GM19240 (cell line): ENCODE results near the gene FRMD1.
"Not testable (repeated sequence)": the region's sequence is repeated elsewhere in the genome, so short reads cannot be mapped to it uniquely, and the experiment has no call there.

Source experiments
- DNase-seq: peaks from one replicate; pipeline ENCODE4 v3.0.0; 2011; ENCODE audit warnings: low spot score; ENCODE audit not compliant: insufficient read length

FRMD1 gene

DNA sequence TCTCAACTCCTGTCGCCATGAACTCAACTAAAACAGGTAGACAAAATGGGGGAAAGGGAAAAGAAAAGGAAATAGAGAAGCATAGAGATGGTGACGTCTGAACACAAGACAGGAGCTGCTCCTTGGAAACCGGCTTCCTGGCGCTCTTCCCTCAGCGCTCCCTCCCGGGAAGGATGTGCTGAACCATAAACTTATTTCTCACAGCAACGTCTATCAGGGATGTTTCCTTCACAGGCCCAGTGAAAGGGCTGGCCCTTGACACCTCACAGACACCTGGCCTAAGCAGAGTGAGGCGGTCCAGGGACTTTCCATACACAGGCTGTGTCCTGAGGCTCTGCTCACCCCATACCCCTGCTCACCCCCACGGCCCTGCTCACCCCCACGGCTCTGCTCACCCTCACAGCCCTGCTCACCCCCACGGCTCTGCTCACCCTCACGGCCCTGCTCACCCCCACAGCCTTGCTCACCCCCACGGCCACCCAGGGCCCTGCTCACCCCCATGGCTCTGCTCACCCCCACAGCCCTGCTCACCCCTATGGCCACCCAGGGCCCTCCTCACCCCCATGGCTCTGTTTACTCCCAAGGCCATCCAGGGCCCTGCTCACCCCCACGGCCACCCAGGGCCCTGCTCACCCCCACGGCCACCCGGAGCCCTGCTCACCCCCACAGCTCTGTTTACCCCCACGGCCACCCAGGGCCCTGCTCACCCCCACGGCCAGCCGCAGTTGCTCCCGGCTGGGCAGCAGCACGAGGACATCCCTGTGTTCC, 653 bp downstream of the FRMD1 start:
- no peak for DNase-seq

DNA sequence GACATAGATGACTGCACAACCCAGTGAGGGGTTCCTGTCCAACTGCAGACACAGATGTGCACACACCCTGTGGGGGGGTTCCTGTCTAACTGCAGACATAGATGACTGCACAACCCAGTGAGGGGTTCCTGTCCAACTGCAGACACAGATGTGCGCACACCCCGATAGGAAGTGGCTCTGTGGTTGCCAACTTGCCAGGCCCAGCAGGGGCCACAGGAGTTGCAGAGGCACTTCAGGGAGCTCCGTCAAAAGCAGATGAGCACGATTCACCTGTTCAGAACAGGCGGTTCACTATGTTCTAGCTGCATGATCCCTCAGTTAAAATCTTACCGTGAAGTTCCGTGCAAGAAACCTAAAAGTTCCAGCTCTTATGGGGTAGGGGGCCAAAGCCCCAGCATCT, 1.6 kb downstream of the FRMD1 start:
- DNase-seq, result not testable (repeated sequence)

DNA sequence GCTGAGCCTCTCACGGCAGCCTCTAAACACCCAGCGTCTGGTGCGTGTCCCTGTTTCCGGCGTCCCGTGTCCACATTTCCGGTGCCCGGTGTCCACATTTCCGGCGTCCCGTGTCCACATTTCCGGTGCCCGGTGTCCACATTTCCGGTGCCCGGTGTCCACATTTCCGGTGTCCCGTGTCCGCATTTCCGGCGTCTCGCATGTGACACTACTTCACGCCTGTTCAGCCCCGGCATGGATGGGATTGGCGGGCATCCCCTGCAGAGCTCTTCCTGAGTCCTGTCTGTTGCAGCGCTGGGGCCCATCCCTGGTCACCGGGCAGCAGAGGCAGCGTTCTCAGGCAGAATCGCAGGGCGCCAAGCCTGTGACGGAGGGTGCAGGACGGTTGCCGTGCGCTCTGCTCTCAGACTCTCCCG, 3.2 kb downstream of the FRMD1 start:
- no peak for DNase-seq

DNA sequence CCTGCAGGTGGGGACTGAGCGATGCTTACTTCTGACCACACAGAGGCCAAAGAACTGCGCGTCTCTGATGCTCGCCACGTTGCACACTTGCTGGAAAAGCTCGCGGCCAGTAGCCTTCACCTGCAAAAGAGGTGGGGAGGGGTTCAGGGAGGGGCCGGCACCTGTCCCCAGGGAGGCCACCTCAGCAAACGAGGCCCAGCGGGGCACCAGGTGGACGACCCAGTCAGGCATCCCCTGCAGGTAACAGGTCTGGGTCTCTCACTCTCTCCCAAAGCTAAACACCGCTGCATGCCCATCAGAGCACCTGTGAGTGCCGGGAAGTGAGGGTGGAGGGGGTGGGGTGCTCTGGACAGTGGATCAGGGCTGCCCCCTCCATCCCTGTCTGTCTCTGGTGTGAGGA, 3.8 kb downstream of the FRMD1 start:
- no peak for DNase-seq

DNA sequence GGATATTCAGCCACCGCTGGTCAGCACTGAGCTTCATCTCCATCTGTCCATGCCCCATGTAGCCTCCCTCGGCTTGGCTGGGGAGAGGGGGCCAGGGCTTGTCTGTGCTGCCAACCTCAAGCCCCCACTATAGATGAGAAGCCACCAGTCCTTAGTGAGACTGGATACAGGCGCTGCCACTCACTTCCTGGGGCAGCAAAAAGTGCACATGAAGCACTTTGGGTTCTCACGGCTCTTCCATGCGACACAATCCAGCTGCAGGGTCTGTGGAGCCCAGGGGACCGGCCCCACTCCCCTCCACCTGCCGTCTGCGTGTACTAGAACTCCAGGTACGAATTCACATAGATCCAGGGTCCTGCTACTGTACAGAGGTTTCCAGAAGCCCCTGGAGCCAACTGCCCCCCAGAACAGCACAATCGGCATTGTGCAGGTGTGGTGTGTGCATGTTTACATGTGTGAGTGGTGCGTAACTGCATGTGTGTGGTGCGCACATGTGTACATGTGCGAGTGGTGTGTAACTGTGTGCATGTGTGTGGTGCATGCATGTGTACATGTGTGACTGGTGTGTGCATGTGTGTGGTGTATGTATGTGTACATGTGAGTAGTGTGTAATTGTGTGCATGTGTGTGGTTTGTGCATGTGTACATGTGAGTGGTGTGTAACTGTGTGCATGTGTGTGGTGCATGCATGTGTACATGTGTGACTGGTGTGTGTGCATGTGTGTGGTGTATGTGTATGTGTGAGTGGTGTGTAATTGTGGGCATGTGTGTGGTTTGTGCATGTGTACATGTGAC, 4.9 kb downstream of the FRMD1 start:
- DNase-seq, result no peak

DNA sequence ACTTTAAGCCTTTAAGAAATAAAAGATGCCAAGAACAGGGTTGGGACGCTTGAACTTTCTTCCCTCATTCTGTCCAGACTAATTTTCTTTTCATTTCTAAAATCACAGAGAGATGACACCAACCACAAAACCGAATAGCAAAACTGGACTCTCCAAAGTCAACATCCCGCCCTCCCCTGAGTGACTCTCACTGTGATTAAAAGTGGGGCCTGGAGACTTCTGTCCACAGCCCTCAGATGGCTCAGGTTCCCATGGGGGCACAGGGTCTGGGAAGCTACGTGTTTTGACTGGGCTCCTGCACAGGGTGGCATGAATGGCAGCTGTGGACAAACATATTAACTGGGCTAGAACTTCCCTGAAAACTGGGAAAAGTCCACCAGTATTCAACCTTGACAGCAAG, 6.3 kb downstream of the FRMD1 start:
- no peak for DNase-seq

DNA sequence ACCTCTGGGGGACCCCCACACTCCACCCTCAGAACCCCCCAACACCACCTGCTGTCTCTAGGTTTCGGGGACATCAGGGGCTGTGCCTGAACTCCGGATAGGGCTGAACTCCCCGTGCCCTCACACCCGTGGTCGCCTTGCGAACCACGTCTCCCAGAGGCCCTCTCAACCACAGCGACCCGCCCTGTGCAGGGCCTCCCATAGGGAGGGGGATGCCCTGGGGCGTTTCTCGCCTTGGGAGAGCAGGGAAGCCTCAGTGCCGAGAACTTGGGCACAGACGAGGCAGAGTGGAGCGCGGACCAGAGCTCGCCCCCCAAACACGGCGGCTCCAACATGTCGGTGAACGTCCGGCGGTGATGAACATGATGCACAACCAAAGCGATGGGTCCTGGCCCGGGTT, 6.8 kb downstream of the FRMD1 start:
- no peak for DNase-seq

DNA sequence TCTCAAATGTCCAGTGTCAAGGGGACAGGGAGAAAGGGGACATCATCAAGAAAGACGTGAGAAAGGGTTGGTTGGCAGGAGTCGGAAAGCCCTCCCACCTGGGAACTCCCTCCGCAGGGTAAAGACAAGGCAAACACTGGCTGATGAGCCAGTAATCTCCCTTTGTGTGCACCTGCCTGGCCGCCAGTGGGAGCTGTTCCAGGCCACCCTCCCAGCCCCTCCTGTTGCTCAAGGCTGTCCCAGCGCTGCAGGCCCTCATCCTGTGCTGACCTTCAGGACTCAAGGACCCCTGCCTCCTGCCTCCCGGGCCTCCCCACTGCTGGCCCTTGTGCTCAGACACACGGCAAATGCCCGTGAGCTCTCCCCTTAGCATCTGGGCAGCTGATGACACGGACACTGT, 7.4 kb downstream of the FRMD1 start:
- no peak for DNase-seq

DNA sequence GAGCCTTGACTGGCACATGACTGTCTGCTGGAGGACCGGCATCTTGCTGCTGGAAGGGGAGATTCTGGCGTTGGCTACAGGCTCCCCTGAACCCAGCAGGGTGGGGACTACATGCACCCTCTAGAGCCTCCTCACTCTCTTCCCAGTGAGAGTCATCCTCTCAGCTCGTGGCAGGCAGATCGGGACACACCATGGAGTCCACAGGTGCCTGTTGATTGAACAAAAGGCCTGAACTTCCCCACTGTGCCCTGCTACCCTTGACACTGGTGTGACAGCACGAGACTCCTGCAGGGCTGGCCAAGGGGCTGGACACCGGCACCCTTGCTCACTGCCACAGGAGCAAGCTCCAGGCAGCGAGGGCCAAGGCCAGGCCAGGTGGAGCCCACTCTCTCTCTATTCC, 8.2 kb downstream of the FRMD1 start:
- no peak for DNase-seq

DNA sequence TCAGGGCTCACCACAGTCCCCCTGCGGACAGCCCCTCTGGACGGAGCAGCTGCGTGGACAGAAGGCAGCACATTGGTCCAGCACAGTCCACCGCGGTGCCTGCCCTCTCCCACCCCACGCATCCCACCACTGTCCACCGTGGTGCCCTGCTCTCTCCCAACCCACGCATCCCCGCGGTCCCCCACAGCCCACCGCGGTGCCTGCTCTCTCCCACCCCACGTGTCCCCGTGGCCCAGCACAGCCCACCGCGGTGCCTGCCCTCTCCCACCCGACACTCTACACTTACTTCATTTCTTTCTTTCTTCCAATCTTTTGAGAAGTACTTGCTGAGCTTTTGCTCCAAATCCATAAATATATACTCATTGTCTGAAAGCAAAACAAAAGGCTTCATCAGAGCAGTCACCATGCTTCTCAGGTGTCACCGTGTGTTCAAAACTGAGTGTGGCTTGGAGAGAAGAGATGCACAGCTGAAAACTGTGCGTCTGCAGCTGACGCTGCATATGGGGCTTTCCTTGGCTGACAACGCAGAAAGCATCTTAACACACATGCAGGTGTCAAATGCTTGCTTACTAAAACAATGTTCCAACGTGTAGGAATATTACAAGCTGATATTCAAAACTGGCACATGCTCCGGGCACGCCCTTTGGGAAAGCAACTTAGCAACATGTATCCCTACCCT, 11.8 kb downstream of the FRMD1 start:
- no peak for DNase-seq

DNA sequence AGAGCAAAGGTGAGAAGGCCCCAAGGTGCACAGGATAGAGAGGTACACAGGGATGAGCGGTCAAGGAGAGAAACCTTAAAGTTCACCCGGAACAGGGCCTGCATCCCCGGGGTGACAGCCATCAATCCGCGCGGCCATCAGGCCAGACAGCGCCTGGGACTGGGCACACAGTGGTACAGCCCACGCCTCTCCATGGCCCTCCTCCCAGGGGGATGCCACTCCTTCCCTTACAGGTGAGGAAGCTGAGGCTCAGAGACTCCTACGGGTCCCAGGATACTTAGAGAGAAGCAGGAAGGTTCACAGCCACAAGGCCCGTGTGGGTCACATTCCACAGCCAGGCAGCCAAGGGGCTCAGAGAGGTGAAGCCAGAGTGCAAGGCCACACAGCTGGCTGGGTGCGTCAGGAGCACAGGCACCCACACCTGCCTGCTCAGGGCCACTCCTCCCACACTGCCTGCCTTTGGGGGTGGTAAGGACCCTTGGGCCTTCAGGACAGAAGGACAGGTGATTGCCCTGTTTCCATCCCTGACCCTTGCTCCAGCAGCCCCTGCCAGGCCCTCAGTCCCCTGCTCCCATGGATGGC, 14.7 kb downstream of the FRMD1 start:
- DNase-seq, result no peak

DNA sequence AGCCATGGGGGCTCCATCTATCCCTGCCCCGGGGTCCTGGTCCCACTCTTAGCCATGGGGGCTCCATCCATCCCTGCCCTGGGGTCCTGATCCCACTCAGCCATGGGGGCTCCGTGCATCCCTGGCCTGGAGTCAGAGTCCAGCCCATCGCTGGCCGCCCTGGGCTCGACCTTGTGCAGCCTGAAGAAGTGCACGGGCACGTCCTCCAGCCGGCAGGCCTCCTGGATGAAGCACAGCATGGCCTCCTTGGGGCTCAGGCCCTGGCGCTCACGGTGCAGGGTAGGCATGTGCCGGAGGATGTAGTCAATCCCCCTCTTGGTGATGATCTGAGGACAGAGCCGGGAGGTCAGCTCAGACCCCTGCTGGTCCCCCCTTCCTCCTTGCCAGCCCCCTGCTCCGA, 15.6 kb downstream of the FRMD1 start:
- no peak for DNase-seq

DNA sequence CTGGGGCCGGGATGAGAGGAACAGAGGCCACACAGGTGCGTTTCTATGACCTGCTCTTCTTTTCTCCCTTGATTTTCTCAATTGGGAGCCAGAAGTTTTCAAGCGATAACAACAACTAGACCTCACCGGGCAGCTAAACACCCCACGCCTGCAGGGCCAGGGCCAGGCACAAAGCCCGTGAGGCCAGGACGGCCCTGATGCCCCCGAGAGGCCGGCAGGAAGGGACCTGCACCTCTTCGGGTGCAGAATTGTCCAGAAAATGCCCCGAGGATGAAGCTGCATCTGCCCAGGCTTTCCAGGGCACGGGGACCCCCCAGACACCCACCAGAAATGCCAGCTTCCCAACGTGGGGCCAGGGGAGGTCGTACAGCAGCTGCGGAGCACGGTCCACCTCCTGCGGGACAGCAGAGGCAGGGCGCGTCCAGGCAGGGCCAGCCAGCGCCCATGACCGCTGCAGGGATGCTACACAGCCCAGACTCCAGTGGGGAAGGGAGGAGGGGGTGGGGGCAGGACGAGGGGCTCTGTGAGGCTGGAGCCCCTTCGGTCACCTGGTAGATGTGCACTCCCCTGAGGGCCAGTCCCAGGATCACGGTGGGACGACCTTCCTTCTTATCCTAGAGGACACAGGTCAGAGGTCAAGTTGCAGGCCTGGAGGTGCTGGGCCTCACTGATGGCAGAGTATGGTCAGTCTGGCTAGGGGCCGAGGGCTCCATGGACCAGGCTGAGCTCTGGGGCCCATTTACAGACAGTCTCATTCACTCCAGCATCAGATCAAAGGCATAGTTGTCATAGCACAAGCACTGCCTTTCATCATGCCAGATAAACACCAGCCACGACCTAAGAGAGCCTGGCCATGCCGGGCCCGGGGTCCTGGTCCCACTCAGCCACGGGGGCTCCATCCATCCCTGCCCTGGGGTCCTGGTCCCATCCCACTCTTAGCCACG, 16.4 kb downstream of the FRMD1 start:
- DNase-seq, result no peak

DNA sequence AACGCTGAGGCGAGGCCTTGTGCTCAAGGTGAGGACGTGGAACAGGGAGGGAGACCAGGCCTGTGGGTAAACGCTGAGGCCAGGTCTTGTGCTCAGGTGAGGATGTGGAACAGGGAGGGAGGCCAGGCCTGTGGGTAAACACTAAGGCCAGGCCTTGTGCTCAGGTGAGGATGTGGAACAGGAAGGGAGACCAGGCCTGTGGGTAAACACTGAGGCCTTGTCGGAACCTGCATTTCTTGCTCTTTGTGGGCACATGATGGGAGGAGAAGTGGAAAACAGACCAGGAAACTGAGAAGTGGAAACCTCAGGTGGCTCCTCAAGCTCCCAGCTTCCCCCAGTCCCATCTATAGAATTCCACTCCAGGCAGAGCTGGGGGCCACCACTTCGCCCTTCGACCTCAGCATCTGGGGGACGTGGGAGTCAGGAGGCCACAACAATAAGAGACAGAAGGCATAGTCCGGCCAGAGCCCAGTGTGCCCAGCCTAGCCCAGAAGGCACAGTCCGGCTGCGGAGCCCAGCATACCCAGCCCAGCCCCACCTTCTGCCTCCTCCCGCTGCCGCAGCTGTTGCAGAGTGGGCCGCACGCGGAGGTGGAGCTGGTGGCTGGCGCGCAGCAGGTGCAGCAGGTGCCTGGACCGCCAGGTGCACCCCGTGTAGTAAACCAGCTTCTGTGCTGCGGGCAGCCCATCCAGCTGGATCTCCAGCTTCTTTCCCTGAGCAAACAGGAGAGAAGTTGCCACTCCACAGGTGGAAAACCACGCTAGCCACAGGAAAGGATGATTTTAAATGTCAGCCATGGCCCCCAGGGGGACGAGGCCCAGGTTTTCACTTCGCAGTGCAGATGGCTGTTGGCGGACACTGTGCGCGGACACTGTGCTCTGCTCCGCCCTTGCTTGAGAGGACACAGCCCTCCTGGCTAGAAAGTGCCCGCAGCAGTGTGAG, 17.5 kb downstream of the FRMD1 start:
- no peak for DNase-seq

DNA sequence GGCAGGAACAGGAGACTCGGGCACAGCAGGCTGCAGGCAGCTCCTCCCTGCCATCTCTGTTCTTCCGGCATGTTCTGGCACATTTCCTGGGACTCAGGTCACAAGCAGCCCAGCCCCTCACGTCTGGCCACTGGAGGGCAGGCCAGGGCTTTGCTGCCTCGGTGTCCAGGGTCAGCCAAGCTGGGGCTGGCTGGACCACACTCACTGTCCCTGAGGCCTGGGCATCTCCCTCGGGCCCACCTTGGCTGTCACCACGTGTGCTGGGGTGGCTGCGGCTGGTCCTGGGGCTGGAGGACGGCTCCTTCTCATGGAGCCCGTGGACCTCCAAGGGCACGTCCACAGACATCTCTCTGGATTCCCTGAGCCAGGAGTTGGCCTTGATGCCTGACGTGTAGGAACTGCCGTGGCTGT, 18.5 kb downstream of the FRMD1 start:
- DNase-seq, result no peak

DNA sequence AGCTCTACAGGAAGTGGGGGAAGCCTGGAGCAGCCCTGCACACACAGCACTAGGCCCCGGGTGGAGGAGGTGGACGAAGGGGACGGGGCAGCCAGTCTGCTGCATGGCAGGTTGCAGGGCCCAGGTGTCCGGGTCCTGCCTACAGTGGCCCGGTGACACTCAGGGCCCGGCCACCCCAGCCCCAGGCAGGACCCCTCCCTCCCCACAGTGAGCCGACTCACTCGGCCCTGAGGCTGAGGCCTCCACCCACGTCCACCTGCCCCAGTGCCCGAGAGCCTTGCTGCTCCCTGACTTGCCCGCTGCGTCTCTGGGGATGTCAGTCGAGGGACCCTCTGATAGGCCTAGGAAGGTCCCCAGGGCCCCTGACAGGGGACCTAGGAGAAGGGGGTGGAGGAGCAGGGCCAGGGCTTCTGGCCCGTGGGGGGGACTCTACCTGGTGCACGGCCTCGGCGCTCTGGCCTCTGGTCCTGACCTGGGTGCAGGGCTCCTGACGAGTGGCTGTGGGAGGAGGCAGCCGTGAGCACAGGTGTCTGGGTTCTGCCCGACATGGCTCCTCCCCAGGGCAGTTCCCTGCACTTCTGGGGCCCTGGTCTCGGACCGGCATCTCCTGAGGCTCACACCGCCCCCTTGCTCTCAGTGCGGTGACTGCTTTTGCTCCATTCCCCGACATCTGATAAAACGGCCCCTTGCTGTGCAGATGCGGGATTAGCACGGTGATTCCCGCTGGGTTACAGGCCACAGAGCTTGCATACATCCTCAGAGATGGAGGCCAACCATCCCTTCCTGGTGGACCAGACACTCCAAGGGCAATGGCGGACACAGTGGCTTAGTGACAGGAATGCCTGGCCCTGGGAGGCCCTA, 20.1 kb downstream of the FRMD1 start:
- DNase-seq, result no peak

DNA sequence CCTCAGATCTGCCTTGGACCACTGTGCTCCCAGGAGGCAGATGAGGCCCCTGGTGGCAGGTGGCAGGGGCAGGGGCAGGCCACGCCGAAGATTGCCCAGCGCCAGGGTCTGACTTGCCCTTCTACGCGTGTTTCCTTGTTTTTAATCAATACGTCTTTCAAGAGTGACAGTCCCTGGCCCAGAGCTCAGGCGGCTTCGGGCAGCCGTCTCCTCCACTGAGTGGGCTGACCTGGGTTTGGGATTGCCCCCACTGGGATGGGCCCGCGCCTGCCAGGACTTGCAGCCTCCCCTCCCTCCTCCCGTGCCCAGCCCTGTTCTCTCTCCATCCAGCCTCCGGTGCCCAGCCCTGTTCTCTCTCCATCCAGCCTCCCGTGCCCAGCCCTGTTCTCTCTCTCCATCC, 21.2 kb downstream of the FRMD1 start:
- DNase-seq, result no peak

DNA sequence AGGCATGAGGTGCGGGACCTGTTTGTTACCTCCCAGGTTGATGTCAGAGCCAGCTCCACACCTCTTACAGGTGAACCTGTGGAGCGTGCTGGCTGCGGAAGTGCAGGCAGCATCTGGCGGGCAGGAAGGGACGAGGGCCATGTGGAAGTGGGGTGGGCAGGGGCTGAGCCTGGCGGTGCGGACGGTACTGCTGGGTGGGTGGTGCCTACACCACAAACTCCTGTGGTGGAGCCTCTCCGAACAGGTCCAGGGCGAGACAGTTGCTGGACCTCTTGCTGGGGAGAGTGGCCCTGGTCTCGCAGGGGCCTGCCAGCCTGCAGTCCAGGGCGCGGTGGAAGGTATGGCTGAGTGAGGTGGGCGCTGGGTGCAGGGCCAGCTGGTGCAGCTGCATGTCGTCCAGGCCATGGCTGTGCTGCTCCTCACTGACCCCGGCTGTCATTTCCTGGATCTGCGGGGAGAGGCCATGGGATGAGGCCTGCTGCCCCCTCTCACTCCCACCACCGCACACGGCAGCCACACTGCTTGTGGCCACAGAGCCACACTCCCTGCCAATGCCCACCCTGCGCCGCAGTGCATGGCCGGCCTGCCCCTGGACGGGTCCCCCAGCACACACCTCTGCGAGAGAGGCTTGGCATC, 22.0 kb downstream of the FRMD1 start:
- DNase-seq, result no peak
